GM19193 (cell line): ENCODE measurements around the gene ABL1.
A peak's percentile ranks its signal among the peaks of the same experiment; 100 is the strongest.

Source experiments
- POLR2A ChIP-seq: IDR thresholded peaks from 4 replicates; pipeline ENCODE4 v1.6.1; 2011; ENCODE audit not compliant: insufficient read depth, insufficient read length; ENCODE audit errors: extremely low read depth

ABL1 gene

GRCh38 chr9:130834371-130835336 lies at the start of gene ABL1:
TSS of gene ABL1 (plus strand) at chr9:130835254. CDS start at chr9:130835447, 193 bp downstream.
- peak; percentile 69 for TF ChIP-seq POLR2A

- TF ChIP-seq POLR2A: no peak
These were observed 49.0 kb upstream of the ABL1 start for GRCh38 chr9:130785940-130786508.

GRCh38 chr9:130786526-130786925 lies 48.5 kb upstream of the ABL1 start:
- no peak for TF ChIP-seq POLR2A

- TF ChIP-seq POLR2A: no peak
These were observed 45.0 kb upstream of the ABL1 start for GRCh38 chr9:130789747-130790672.

- TF ChIP-seq POLR2A: no peak
These were observed 43.7 kb upstream of the ABL1 start for GRCh38 chr9:130791303-130791894.

GRCh38 chr9:130793589-130793988 lies 41.5 kb upstream of the ABL1 start:
- no peak for TF ChIP-seq POLR2A

- no peak for TF ChIP-seq POLR2A
These were observed 40.0 kb upstream of the ABL1 start for GRCh38 chr9:130794923-130795495.

- no peak for TF ChIP-seq POLR2A
These were observed 29.3 kb upstream of the ABL1 start for GRCh38 chr9:130805510-130806326.

GRCh38 chr9:130806327-130806716 lies 28.7 kb upstream of the ABL1 start:
- no peak for TF ChIP-seq POLR2A

GRCh38 chr9:130810609-130811136 lies 24.4 kb upstream of the ABL1 start:
- no peak for TF ChIP-seq POLR2A

GRCh38 chr9:130815242-130815808 lies 19.7 kb upstream of the ABL1 start:
- no peak for TF ChIP-seq POLR2A

- no peak for TF ChIP-seq POLR2A
These were observed 17.1 kb upstream of the ABL1 start for GRCh38 chr9:130817914-130818313.
